Vagina (tissue), 2 donors: ENCODE measurements around the gene ALS2. TPM values are rescaled to one million over a fixed set of nuclear protein-coding genes. Genes with fewer than 3 reads are reported as not detected.

Experiments
- DNase-seq, 2 donors: peaks; one replicate each; pipeline ENCODE4 v3.0.0-alpha.2; 2017; ENCODE audit errors: extremely low spot score in 2 of 2
- H3K27ac ChIP-seq: fragments of 200-600 bp; sonication (generic); one replicate; pipeline ENCODE4 v1.5.1; 2019
- H3K27me3 ChIP-seq: fragments of 200-600 bp; sonication (generic); one replicate; pipeline ENCODE4 v1.5.1; 2019
- H3K36me3 ChIP-seq, 2 donors: fragments of 200-600 bp; sonication (generic); one replicate each; pipeline ENCODE4 v1.5.1; 2017 to 2019
- H3K4me1 ChIP-seq: fragments of 200-600 bp; sonication (generic); one replicate; pipeline ENCODE4 v1.5.1; 2019
- H3K4me3 ChIP-seq, 2 donors: fragments of 200-600 bp; sonication (generic); 1 replicate in 1 of 2; 2 replicates in 1 of 2; pipeline ENCODE4 v1.5.1; 2016 to 2019
- H3K9me3 ChIP-seq: fragments of 200-600 bp; sonication (generic); one replicate; pipeline ENCODE4 v1.5.1; 2019
- POLR2A ChIP-seq, 2 donors: fragments of 450-650 bp; IDR thresholded peaks; one replicate each; pipeline ENCODE4 v1.6.1; 2017; ENCODE audit warnings: antibody characterized with exemption in 2 of 2, mild to moderate bottlenecking in 2 of 2, moderate library complexity in 2 of 2
- POLR2AphosphoS5 ChIP-seq, 2 donors: sonication (generic); formaldehyde crosslinking; IDR thresholded peaks; one replicate each; pipeline ENCODE4 v1.9.0; 2017; ENCODE audit warnings: antibody characterized with exemption in 2 of 2, mild to moderate bottlenecking in 2 of 2, low read depth in 1 of 2; ENCODE audit not compliant: insufficient read depth in 1 of 2
- intact Hi-C: fragments of 100-400 bp; cut with DNase I; formaldehyde crosslinking; loops from one replicate; pipeline ENCODE4 v1.15.1; 2023
- total RNA-seq: library from RNA; depleted of rRNA; stranded (reverse); fragments of >200 nt; gene quantifications from one replicate; pipeline ENCODE4 v1.2.3, GENCODE V29; 2016
- TF ChIP-seq, protein P1 (sequence below), 3 experiments: fragments of 450-650 bp in 2 of 3; fragments of 200-600 bp in 1 of 3; sonication (generic) in 1 of 3; IDR thresholded peaks; one replicate each; pipeline ENCODE4 v1.5.1; 2017 to 2019; ENCODE audit warnings: antibody characterized with exemption in 3 of 3, mild to moderate bottlenecking in 2 of 3, moderate library complexity in 2 of 3

ALS2 gene
- total RNA-seq, 1 donor from 2014 or later, result 9.3 TPM

DNA sequence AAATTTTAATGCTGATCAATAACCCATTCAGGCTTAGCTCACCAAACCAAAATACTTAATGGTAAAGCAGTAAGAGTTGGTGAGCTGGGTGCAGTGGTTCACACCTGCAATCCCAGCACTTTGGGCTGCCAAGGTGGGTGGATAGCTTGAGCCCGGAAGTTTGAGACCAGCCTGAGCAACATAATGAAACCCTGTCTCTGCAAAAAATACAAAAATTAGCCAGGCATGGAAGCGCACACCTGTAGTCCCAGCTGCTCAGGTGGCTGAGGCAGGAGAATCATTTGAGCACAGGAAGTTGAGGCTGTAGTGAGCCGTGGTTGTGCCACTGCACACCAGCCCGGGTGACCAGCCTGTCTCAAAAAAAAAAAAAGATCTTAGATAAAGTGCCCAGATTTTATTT, 46.6 kb downstream of the ALS2 start:
- Histone ChIP-seq H3K27me3 (no peaks in the 10 kb centered on the region), H3K4me3 (no peak overlapping the region), H3K27ac (no peak overlapping the region), H3K9me3 (no peaks in the 10 kb centered on the region), H3K36me3 (peaks cover 0 to 28% of the 10 kb centered on the region in 2 donors), H3K4me1 (no peaks in the 10 kb centered on the region)
- intact Hi-C loops, result no loop called here
- DNase-seq, result no peak
- TF ChIP-seq, protein P1, sequence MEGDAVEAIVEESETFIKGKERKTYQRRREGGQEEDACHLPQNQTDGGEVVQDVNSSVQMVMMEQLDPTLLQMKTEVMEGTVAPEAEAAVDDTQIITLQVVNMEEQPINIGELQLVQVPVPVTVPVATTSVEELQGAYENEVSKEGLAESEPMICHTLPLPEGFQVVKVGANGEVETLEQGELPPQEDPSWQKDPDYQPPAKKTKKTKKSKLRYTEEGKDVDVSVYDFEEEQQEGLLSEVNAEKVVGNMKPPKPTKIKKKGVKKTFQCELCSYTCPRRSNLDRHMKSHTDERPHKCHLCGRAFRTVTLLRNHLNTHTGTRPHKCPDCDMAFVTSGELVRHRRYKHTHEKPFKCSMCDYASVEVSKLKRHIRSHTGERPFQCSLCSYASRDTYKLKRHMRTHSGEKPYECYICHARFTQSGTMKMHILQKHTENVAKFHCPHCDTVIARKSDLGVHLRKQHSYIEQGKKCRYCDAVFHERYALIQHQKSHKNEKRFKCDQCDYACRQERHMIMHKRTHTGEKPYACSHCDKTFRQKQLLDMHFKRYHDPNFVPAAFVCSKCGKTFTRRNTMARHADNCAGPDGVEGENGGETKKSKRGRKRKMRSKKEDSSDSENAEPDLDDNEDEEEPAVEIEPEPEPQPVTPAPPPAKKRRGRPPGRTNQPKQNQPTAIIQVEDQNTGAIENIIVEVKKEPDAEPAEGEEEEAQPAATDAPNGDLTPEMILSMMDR (IDR thresholded peaks at IDR 0.05), result no peak
- no peak for TF ChIP-seq POLR2AphosphoS5 (IDR thresholded peaks at IDR 0.05; ENCODE audit: insufficient read depth in 1 of 2, low read depth in 1 of 2)
- no peak for TF ChIP-seq POLR2A (IDR thresholded peaks at IDR 0.05)

- no peaks in the 10 kb centered on the region for H3K27me3 ChIP-seq
- intact Hi-C loops, result no loop called here
- H3K4me3 ChIP-seq, result no peak overlapping the region
- no peak for TF ChIP-seq POLR2AphosphoS5 (IDR thresholded peaks at IDR 0.05; ENCODE audit: insufficient read depth in 1 of 2, low read depth in 1 of 2)
- TF ChIP-seq, protein P1 (IDR thresholded peaks at IDR 0.05), result no peak
- no peak for TF ChIP-seq POLR2A (IDR thresholded peaks at IDR 0.05)
- peaks cover 0 to 31% of the 10 kb centered on the region in 2 donors for H3K36me3 ChIP-seq
- H3K27ac ChIP-seq, result no peak overlapping the region
- H3K9me3 ChIP-seq, result no peaks in the 10 kb centered on the region
- no peak for DNase-seq
- no peaks in the 10 kb centered on the region for H3K4me1 ChIP-seq
Observed at GRCh38 chr2:201733544-201733943, 47.2 kb downstream of the ALS2 start.

DNA sequence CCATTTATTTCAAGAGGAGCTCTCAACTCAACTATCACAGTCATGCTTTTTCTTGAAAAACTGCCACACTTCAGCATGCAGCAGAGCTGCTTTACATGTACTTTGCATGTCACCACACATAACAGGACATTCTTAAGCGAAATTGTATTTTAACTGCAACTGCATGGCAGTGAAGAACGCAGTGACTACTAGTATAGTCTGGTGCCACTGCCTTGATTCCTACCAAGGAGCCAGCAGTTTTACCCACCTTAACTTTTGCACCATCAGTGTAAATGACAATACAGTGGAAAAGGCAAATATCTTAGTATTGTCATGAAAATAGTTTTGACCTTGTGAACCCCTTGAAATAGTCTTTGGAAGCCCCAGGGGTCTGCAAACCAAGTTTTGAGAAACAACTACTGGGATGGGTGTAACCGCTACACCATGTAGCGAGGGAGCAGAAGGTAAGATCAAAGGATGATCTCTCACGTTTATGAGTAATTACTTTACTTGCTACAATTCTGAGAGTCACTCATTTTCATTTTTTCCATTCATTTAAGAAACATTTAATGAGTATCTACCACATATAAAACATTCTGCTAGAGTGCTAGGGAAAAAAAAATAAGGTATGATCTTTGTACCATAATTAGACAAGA, 50.0 kb downstream of the ALS2 start:
- Histone ChIP-seq H3K4me1 (no peaks in the 10 kb centered on the region), H3K27ac (no peak overlapping the region), H3K4me3 (no peak overlapping the region), H3K9me3 (no peaks in the 10 kb centered on the region), H3K27me3 (no peaks in the 10 kb centered on the region), H3K36me3 (peaks cover 0 to 26% of the 10 kb centered on the region in 2 donors)
- no peak for DNase-seq
- intact Hi-C loops, result no loop called here
- TF ChIP-seq POLR2A (IDR thresholded peaks at IDR 0.05) (no peak), POLR2AphosphoS5 (IDR thresholded peaks at IDR 0.05; ENCODE audit: insufficient read depth in 1 of 2, low read depth in 1 of 2) (no peak)
- TF ChIP-seq, protein P1 (IDR thresholded peaks at IDR 0.05), result no peak

- no peaks in the 10 kb centered on the region for H3K4me1 ChIP-seq
Observed at GRCh38 chr2:201715459-201715858, 65.3 kb downstream of the ALS2 start.

DNA sequence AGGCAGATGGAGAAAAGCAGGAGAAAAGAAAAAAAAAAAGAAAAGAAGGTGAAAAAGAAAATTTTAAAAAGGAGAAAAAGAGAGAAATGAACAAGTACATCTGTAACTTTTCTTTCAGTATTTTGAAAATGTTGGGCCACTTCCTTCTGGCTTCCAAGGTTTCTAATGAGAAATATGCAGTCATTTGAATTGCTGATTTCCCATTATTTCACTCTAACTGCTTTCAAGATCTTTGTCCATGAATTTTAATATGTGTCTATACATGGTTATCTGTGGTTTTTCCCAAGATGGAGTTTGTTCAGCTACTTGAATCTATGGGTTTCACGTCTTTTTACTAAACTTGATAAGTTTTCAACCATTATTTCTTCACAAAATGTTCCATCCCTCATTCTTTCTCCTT, 68.0 kb downstream of the ALS2 start:
- TF ChIP-seq POLR2A (IDR thresholded peaks at IDR 0.05) (no peak), POLR2AphosphoS5 (IDR thresholded peaks at IDR 0.05; ENCODE audit: insufficient read depth in 1 of 2, low read depth in 1 of 2) (no peak)
- TF ChIP-seq, protein P1 (IDR thresholded peaks at IDR 0.05), result no peak

More at GRCh38 chr2:201715459-201715858, 65.3 kb downstream of the ALS2 start:
- no peak for DNase-seq
- intact Hi-C loops, result no loop called here
- TF ChIP-seq POLR2AphosphoS5 (IDR thresholded peaks at IDR 0.05; ENCODE audit: insufficient read depth in 1 of 2, low read depth in 1 of 2) (no peak), POLR2A (IDR thresholded peaks at IDR 0.05) (no peak)
- TF ChIP-seq, protein P1 (IDR thresholded peaks at IDR 0.05), result no peak
- Histone ChIP-seq H3K27ac (no peak overlapping the region), H3K27me3 (no peaks in the 10 kb centered on the region), H3K9me3 (no peaks in the 10 kb centered on the region), H3K4me3 (no peak overlapping the region), H3K36me3 (peaks cover 0 to 59% of the 10 kb centered on the region in 2 donors)

More for the DNA sequence above, 68.0 kb downstream of the ALS2 start:
- Histone ChIP-seq H3K27ac (no peak overlapping the region), H3K36me3 (peaks cover 0 to 58% of the 10 kb centered on the region in 2 donors), H3K27me3 (no peaks in the 10 kb centered on the region), H3K4me1 (no peaks in the 10 kb centered on the region), H3K9me3 (no peaks in the 10 kb centered on the region), H3K4me3 (no peak overlapping the region)
- no peak for DNase-seq
- intact Hi-C loops, result no loop called here
